Measurements from ENCODE around the gene BAZ2B.

The BAZ2B gene

GRCh38 chr2:159292157-159292556, 324.2 kb downstream of the BAZ2B start:
- no peaks in the 10 kb centered on the region for H3K27me3 Mint-ChIP-seq
- no peak overlapping the region for H3K4me3 Mint-ChIP-seq
- H3K36me3 Mint-ChIP-seq, result no peaks in the 10 kb centered on the region
- no peaks in the 10 kb centered on the region for H3K9me3 Mint-ChIP-seq (ENCODE audit: low read depth)
- H3K27ac Mint-ChIP-seq, result no peak overlapping the region
- H3K4me1 Mint-ChIP-seq (ENCODE audit: low read depth), result peaks cover 13% of the 10 kb centered on the region

GRCh38 chr2:159290289-159290907, 325.9 kb downstream of the BAZ2B start:
- Mint-ChIP-seq H3K4me3 (no peak overlapping the region), H3K27ac (peak overlapping the region; percentile 4), H3K4me1 (ENCODE audit: low read depth) (peaks cover 24% of the 10 kb centered on the region), H3K9me3 (ENCODE audit: low read depth) (no peaks in the 10 kb centered on the region), H3K36me3 (no peaks in the 10 kb centered on the region), H3K27me3 (no peaks in the 10 kb centered on the region)

GRCh38 chr2:159287733-159288132, 328.6 kb downstream of the BAZ2B start:
- Mint-ChIP-seq H3K4me3 (peak overlapping the region; percentile 90), H3K27ac (no peak overlapping the region)

GRCh38 chr2:159286709-159287441, 329.5 kb downstream of the BAZ2B start:
- no peaks in the 10 kb centered on the region for H3K9me3 Mint-ChIP-seq (ENCODE audit: low read depth)
- peak overlapping the region; percentile 90 for H3K4me3 Mint-ChIP-seq
- peaks cover 34% of the 10 kb centered on the region for H3K4me1 Mint-ChIP-seq (ENCODE audit: low read depth)
- H3K36me3 Mint-ChIP-seq, result peaks cover 2% of the 10 kb centered on the region
- peak overlapping the region; percentile 68 for H3K27ac Mint-ChIP-seq
- H3K27me3 Mint-ChIP-seq, result no peaks in the 10 kb centered on the region

More at GRCh38 chr2:159287733-159288132, 328.6 kb downstream of the BAZ2B start:
- no peaks in the 10 kb centered on the region for H3K27me3 Mint-ChIP-seq
- H3K36me3 Mint-ChIP-seq, result peaks cover 1% of the 10 kb centered on the region
- H3K9me3 Mint-ChIP-seq (ENCODE audit: low read depth), result no peaks in the 10 kb centered on the region
- peaks cover 34% of the 10 kb centered on the region for H3K4me1 Mint-ChIP-seq (ENCODE audit: low read depth)

- Mint-ChIP-seq H3K4me3 (peak within 1 kb of the TSS; percentile 90), H3K36me3 (peaks cover 2% of the 10 kb centered on the region), H3K27me3 (no peaks in the 10 kb centered on the region), H3K9me3 (ENCODE audit: low read depth) (no peaks in the 10 kb centered on the region), H3K4me1 (ENCODE audit: low read depth) (peaks cover 34% of the 10 kb centered on the region), H3K27ac (peak within 1 kb of the TSS; percentile 68)
Measured at GRCh38 chr2:159285929-159286708, 330.2 kb downstream of the BAZ2B start, which contains the start of gene WDSUB1. TSS of gene WDSUB1 (minus strand) at chr2:159286703. CDS start at chr2:159283069, 3,634 bp downstream.

GRCh38 chr2:159285433-159285832, 330.9 kb downstream of the BAZ2B start:
- H3K9me3 Mint-ChIP-seq (ENCODE audit: low read depth), result no peaks in the 10 kb centered on the region
- peak overlapping the region; percentile 84 for H3K4me3 Mint-ChIP-seq
- H3K27me3 Mint-ChIP-seq, result no peaks in the 10 kb centered on the region
- H3K27ac Mint-ChIP-seq, result peak overlapping the region; percentile 28
- H3K4me1 Mint-ChIP-seq (ENCODE audit: low read depth), result peaks cover 29% of the 10 kb centered on the region
- H3K36me3 Mint-ChIP-seq, result peaks cover 2% of the 10 kb centered on the region

GRCh38 chr2:159283529-159283928, 332.8 kb downstream of the BAZ2B start:
- no peak overlapping the region for H3K4me3 Mint-ChIP-seq
- peaks cover 6% of the 10 kb centered on the region for H3K36me3 Mint-ChIP-seq
- no peaks in the 10 kb centered on the region for H3K9me3 Mint-ChIP-seq (ENCODE audit: low read depth)
- H3K27me3 Mint-ChIP-seq, result no peaks in the 10 kb centered on the region
- H3K27ac Mint-ChIP-seq, result no peak overlapping the region
- H3K4me1 Mint-ChIP-seq (ENCODE audit: low read depth), result peaks cover 24% of the 10 kb centered on the region

GRCh38 chr2:159281002-159281401, 335.3 kb downstream of the BAZ2B start:
- Mint-ChIP-seq H3K27me3 (no peaks in the 10 kb centered on the region), H3K36me3 (peaks cover 10% of the 10 kb centered on the region), H3K4me3 (no peak overlapping the region)

GRCh38 chr2:159279700-159280099, 336.6 kb downstream of the BAZ2B start:
- Mint-ChIP-seq H3K27me3 (no peaks in the 10 kb centered on the region), H3K27ac (no peak overlapping the region), H3K36me3 (peaks cover 12% of the 10 kb centered on the region), H3K9me3 (ENCODE audit: low read depth) (no peaks in the 10 kb centered on the region), H3K4me3 (no peak overlapping the region), H3K4me1 (ENCODE audit: low read depth) (peaks cover 8% of the 10 kb centered on the region)

More at GRCh38 chr2:159281002-159281401, 335.3 kb downstream of the BAZ2B start:
- Mint-ChIP-seq H3K9me3 (ENCODE audit: low read depth) (no peaks in the 10 kb centered on the region), H3K27ac (no peak overlapping the region), H3K4me1 (ENCODE audit: low read depth) (peaks cover 16% of the 10 kb centered on the region)

- Mint-ChIP-seq H3K27ac (no peak overlapping the region), H3K9me3 (ENCODE audit: low read depth) (no peaks in the 10 kb centered on the region), H3K4me1 (ENCODE audit: low read depth) (no peaks in the 10 kb centered on the region), H3K27me3 (no peaks in the 10 kb centered on the region), H3K4me3 (no peak overlapping the region), H3K36me3 (peaks cover 20% of the 10 kb centered on the region)
Measured at GRCh38 chr2:159275111-159275510, 341.2 kb downstream of the BAZ2B start.

GRCh38 chr2:159272156-159272555, 344.2 kb downstream of the BAZ2B start:
- H3K4me1 Mint-ChIP-seq (ENCODE audit: low read depth), result peaks cover 2% of the 10 kb centered on the region
- H3K27me3 Mint-ChIP-seq, result no peaks in the 10 kb centered on the region
- H3K36me3 Mint-ChIP-seq, result peaks cover 20% of the 10 kb centered on the region
- no peaks in the 10 kb centered on the region for H3K9me3 Mint-ChIP-seq (ENCODE audit: low read depth)
- no peak overlapping the region for H3K4me3 Mint-ChIP-seq
- no peak overlapping the region for H3K27ac Mint-ChIP-seq

- H3K27me3 Mint-ChIP-seq, result no peaks in the 10 kb centered on the region
- H3K36me3 Mint-ChIP-seq, result peaks cover 18% of the 10 kb centered on the region
- no peak overlapping the region for H3K27ac Mint-ChIP-seq
- no peak overlapping the region for H3K4me3 Mint-ChIP-seq
- H3K9me3 Mint-ChIP-seq (ENCODE audit: low read depth), result no peaks in the 10 kb centered on the region
- H3K4me1 Mint-ChIP-seq (ENCODE audit: low read depth), result peaks cover 2% of the 10 kb centered on the region
Measured at GRCh38 chr2:159270744-159271379, 345.5 kb downstream of the BAZ2B start.

Data from activated naive CD8-positive, alpha-beta T cell (primary cell).